K562 (cell line): Measurements from ENCODE around the gene CDIPT. TPM values are rescaled to one million over a fixed set of nuclear protein-coding genes. Genes with fewer than 3 reads are reported as not detected.

ENCODE experiments used
- ATAC-seq: fragments of 200-7000 bp; cut with Tn5 transposase; 3 replicates; pipeline ENCODE4 v1.9.1; 2020; ENCODE audit warnings: moderate library complexity
- BruUV-seq: library from RNA; stranded (reverse); fragments of 400-500 nt; replicated peaks from 2 replicates; lab custom pipeline; 2021; lab: Mats Ljungman, UMichigan
- CTCF ChIA-PET: fragments of 300-600 bp; formaldehyde crosslinking; extraction: SDS; loops from one replicate; lab custom pipeline; 2021; ENCODE audit warnings: low intra/inter-chr PET ratio; lab: Yijun Ruan, JAX
- POLR2A ChIA-PET: fragments of 300-600, 350-650 bp; sonication (Branson Sonifier 250); formaldehyde crosslinking; extraction: SDS; loops from one replicate; lab custom pipeline; 2021; ENCODE audit warnings: antibody characterized with exemption, inconsistent platforms; lab: Yijun Ruan, JAX
- DNase-seq, 4 experiments: peaks; one replicate each; pipeline versions ENCODE4 v3.0.0 to v3.0.0-alpha.2; 2011 to 2018; ENCODE audit warnings: low spot score in 3 of 4, mixed read lengths in 3 of 4; ENCODE audit errors: extremely low read depth in 1 of 4
- FAIRE-seq: peaks from 2 replicates; lab custom pipeline; 2011; peaks lifted over from hg19 to GRCh38; lab: Jason Lieb, UNC
- H2AFZ ChIP-seq: 2 replicates; pipeline ENCODE4 v1.6.0; 2011; ENCODE audit warnings: low read depth, low read length, control low read depth, inconsistent platforms
- H3K27ac ChIP-seq: fragments of 200-600 bp; 3 replicates; pipeline ENCODE4 v1.8.0; 2011; ENCODE audit warnings: low read depth, mild to moderate bottlenecking, control low read depth, inconsistent platforms, low read length, moderate library complexity, mixed read lengths; ENCODE audit errors: extremely low read depth
- H3K27me3 ChIP-seq, 2 experiments: fragments of 300-600 bp in 1 of 2; 2 replicates in 1 of 2; 3 replicates in 1 of 2; pipeline versions ENCODE4 v1.6.0 to v1.8.0; 2011; ENCODE audit warnings: inconsistent platforms in 2 of 2, low read length in 2 of 2, mild to moderate bottlenecking in 1 of 2, mixed read lengths in 1 of 2, moderate library complexity in 1 of 2; ENCODE audit not compliant: control insufficient read depth in 2 of 2, insufficient read depth in 2 of 2
- H3K36me3 ChIP-seq: fragments of 300-600 bp; 3 replicates; pipeline ENCODE4 v1.8.0; 2011; ENCODE audit warnings: mild to moderate bottlenecking, low read length, inconsistent platforms; ENCODE audit not compliant: control insufficient read depth, insufficient read depth
- H3K4me1 ChIP-seq, 2 experiments: fragments of 200-600 bp in 1 of 2; replicated peaks in 1 of 2; 2 replicates in 1 of 2; 3 replicates in 1 of 2; pipeline versions ENCODE4 v1.5.1 to v1.8.0; 2011; ENCODE audit warnings: inconsistent platforms in 2 of 2, low read length in 2 of 2, mild to moderate bottlenecking in 1 of 2, mixed read lengths in 1 of 2, moderate library complexity in 1 of 2; ENCODE audit not compliant: control insufficient read depth in 2 of 2, insufficient read depth in 2 of 2
- H3K4me2 ChIP-seq: 2 replicates; pipeline ENCODE4 v1.6.1; 2011; ENCODE audit warnings: low read length, control low read depth, inconsistent platforms, mixed read lengths; ENCODE audit not compliant: insufficient read depth
- H3K4me3 ChIP-seq: fragments of 200-600 bp; sonication (generic), shearing (Covaris generic); 2 replicates; pipeline ENCODE4 v1.5.1; 2016; ENCODE audit warnings: control low read depth, inconsistent platforms
- H3K79me2 ChIP-seq: fragments of 200-600 bp; 3 replicates; pipeline ENCODE4 v1.8.0; 2011; ENCODE audit warnings: low read length, inconsistent platforms; ENCODE audit not compliant: control insufficient read depth, insufficient read depth
- H3K9ac ChIP-seq, 2 experiments: 2 replicates each; pipeline versions ENCODE4 v1.6.0 to v1.6.1; 2011; ENCODE audit warnings: low read depth in 2 of 2, low read length in 2 of 2, control low read depth in 1 of 2, inconsistent platforms in 1 of 2, mild to moderate bottlenecking in 1 of 2, mixed read lengths in 1 of 2; ENCODE audit not compliant: insufficient read depth in 1 of 2
- H3K9me1 ChIP-seq: one replicate; pipeline ENCODE4 v1.6.0; 2011; ENCODE audit warnings: inconsistent platforms, mild to moderate bottlenecking, low read length, moderate library complexity; ENCODE audit not compliant: control insufficient read depth, insufficient read depth
- H3K9me3 ChIP-seq: replicated peaks from 2 replicates; pipeline ENCODE4 v1.5.1; 2011; ENCODE audit warnings: low read depth, low read length, inconsistent platforms; ENCODE audit not compliant: control insufficient read depth, insufficient read depth
- H4K20me1 ChIP-seq: replicated peaks from 2 replicates; pipeline ENCODE4 v1.6.1; 2011; ENCODE audit warnings: low read length, inconsistent platforms, mixed read lengths; ENCODE audit not compliant: control insufficient read depth, insufficient read depth
- GABPA ChIP-seq: fragments of 200-800 bp; sonication (Bioruptor generic); conservative IDR thresholded peaks from 2 replicates; pipeline ENCODE4 v1.6.1; 2016; ENCODE audit warnings: low read depth, missing genetic modification characterization, missing compliant biosample characterization
- GTF2E2 ChIP-seq: fragments of 200-800 bp; sonication (Bioruptor generic); IDR thresholded peaks from 2 replicates; pipeline ENCODE4 v1.6.1; 2016; ENCODE audit warnings: missing genetic modification characterization, missing compliant biosample characterization
- GTF3C2 ChIP-seq: IDR thresholded peaks from 3 replicates; pipeline ENCODE4 v1.6.1; 2011; ENCODE audit warnings: borderline replicate concordance, mild to moderate bottlenecking, moderate library complexity; ENCODE audit not compliant: insufficient read length; ENCODE audit errors: extremely low read depth
- HES1 ChIP-seq: fragments of 450-650 bp; IDR thresholded peaks from 2 replicates; pipeline ENCODE4 v1.6.1; 2016; ENCODE audit warnings: low read depth, mild to moderate bottlenecking, moderate library complexity
- L3MBTL2 ChIP-seq: fragments of 450-650 bp; IDR thresholded peaks from 2 replicates; pipeline ENCODE4 v1.6.1; 2016; ENCODE audit warnings: mild to moderate bottlenecking, moderate library complexity
- MAZ ChIP-seq, 2 experiments: fragments of 450-650 bp in 1 of 2; sonication (generic) in 1 of 2; formaldehyde crosslinking; IDR thresholded peaks in 1 of 2; conservative IDR thresholded peaks in 1 of 2; 2 replicates each; pipeline versions ENCODE4 v1.4.0 to v1.5.0; 2020; ENCODE audit warnings: mild to moderate bottlenecking in 1 of 2, missing genetic modification reagents in 1 of 2
- MEF2D ChIP-seq: conservative IDR thresholded peaks from 2 replicates; pipeline ENCODE4 v1.6.1; 2016; ENCODE audit warnings: low read depth, missing genetic modification characterization, missing compliant biosample characterization
- NONO ChIP-seq, 2 experiments: fragments of 200-400 bp in 1 of 2; fragments of 450-650 bp in 1 of 2; formaldehyde crosslinking in 1 of 2; IDR thresholded peaks; 2 replicates each; pipeline ENCODE4 v1.6.1; 2017; ENCODE audit warnings: low read depth in 2 of 2, mild to moderate bottlenecking in 2 of 2, moderate library complexity in 2 of 2, low read length in 1 of 2
- PKNOX1 ChIP-seq: fragments of 450-650 bp; IDR thresholded peaks from 2 replicates; pipeline ENCODE4 v1.6.1; 2016
- POLR3G ChIP-seq: IDR thresholded peaks from 2 replicates; pipeline ENCODE4 v1.6.1; 2011; ENCODE audit not compliant: insufficient read length, insufficient replicate concordance; ENCODE audit errors: extremely low read depth
- SMARCB1 ChIP-seq: IDR thresholded peaks from 2 replicates; pipeline ENCODE4 v1.6.1; 2011; ENCODE audit warnings: improper control_type of control experiment, low read depth; ENCODE audit not compliant: insufficient read length
- WHSC1 ChIP-seq: IDR thresholded peaks from one replicate; pipeline ENCODE4 v1.6.1; 2012; ENCODE audit warnings: low read length, control low read depth, inconsistent platforms
- ZNF274 ChIP-seq: IDR thresholded peaks from 2 replicates; pipeline ENCODE4 v1.6.1; 2011; ENCODE audit warnings: low read depth, mild to moderate bottlenecking, low read length, moderate library complexity, borderline replicate concordance
- ZNF280A ChIP-seq: fragments of 450-650 bp; IDR thresholded peaks from 2 replicates; pipeline ENCODE4 v1.6.1; 2018; ENCODE audit warnings: mild to moderate bottlenecking, low read depth; ENCODE audit not compliant: partially characterized antibody
- ZNF347 ChIP-seq: fragments of 450-650 bp; formaldehyde crosslinking; IDR thresholded peaks from 2 replicates; pipeline ENCODE4 v1.4.0; 2020; ENCODE audit warnings: low read depth, mild to moderate bottlenecking, moderate library complexity
- WGBS: fragments of 100-300 bp; shearing (Covaris generic); methylation state at CpG from one replicate; pipeline ENCODE4 v1.1.6; 2016; ENCODE audit warnings: low coverage, mixed read lengths; ENCODE audit not compliant: insufficient coverage; ENCODE audit errors: missing lambda C conversion rate; 5-methylcytosine and 5-hydroxymethylcytosine counted together
- in situ Hi-C: fragments of 300-500 bp; cut with MboI; formaldehyde crosslinking; loops from 4 replicates; pipeline ENCODE4 v1.15.0; 2018; ENCODE audit warnings: inconsistent platforms, mixed read lengths
- intact Hi-C: fragments of 100-400 bp; cut with micrococcal nuclease; formaldehyde crosslinking; loops from 2 replicates; pipeline ENCODE4 v1.14.2; 2022
- polyA plus RNA-seq, 8 experiments: library from polyadenylated mRNA; depleted of rRNA in 4 of 8; stranded (reverse) in 5 of 8; unstranded in 3 of 8; fragments of >200 nt; fragmentation: Nextera tagmentation in 2 of 8; fragmentation: Illumina TruSeq in 1 of 8; extraction: Ambion mirVana in 2 of 8; extraction: Trizol in 1 of 8; gene quantifications; 2 replicates each; pipeline versions ENCODE4 v1.2.1 to v1.2.3, GENCODE V29; 2011 to 2014; ENCODE audit warnings: inconsistent platforms in 1 of 8, missing spikeins in 1 of 8
- total RNA-seq, 7 experiments: library from RNA; depleted of rRNA in 6 of 7; stranded (reverse); fragments of >200 nt in 6 of 7; fragmentation: Illumina TruSeq in 2 of 7; extraction: Trizol in 2 of 7; gene quantifications; 2 replicates each; pipeline versions ENCODE4 v1.2.1 to v1.2.3, GENCODE V29; 2011 to 2021; ENCODE audit warnings: low replicate concordance in 1 of 7

CDIPT gene
- total and polyA plus RNA-seq, 9 of the 15 experiments (the other 6 are each of a cell fraction or from before 2014, with no cell fraction given) = 1.3 to 37.0 (median 23.0) TPM

- no peak for TF ChIP-seq PKNOX1
- TF ChIP-seq, all 486 proteins: peak for 0
These were observed 32.3 kb downstream of the CDIPT start (continued) for GRCh38 chr16:29830774-29831173.

- no peaks in the 10 kb centered on the region for H3K36me3 ChIP-seq
- no TSS peak for BruUV-seq
- H3K79me2 ChIP-seq = no peaks in the 10 kb centered on the region
- intact Hi-C loops (no loop called here), in situ Hi-C loops (no loop called here)
- H3K9me1 ChIP-seq = peaks cover 3% of the 10 kb centered on the region
- no peak overlapping the region for H3K4me2 ChIP-seq
- H2AFZ ChIP-seq = no peak overlapping the region
- no peak overlapping the region for H3K4me3 ChIP-seq
- no peak overlapping the region for H3K27ac ChIP-seq
- H3K9ac ChIP-seq = no peak overlapping the region
- DNase-seq = no peak
- 80% methylated on average over 3 of the region's 8 CpGs for WGBS
- H3K4me1 ChIP-seq = peaks cover 12 to 20% of the 10 kb centered on the region in 2 experiments
- no peak for FAIRE-seq
- CTCF ChIA-PET = no interaction called here
- no peaks in the 10 kb centered on the region for H4K20me1 ChIP-seq
- ATAC-seq = no peak
- no peaks in the 10 kb centered on the region for H3K9me3 ChIP-seq
- POLR2A ChIA-PET = interaction anchor here (0.8 to 1.4 kb wide), 5 partner anchors 10 to 24 kb away, joined by 3 to 7 read pairs (median 4); partner anchors contain the start of gene PAGR1
- H3K27me3 ChIP-seq = peaks cover 2 to 13% of the 10 kb centered on the region in 2 experiments; a peak in 3 of 5 replicates
- no peak for TF ChIP-seq GABPA
- no peak for TF ChIP-seq ZNF280A
- TF ChIP-seq NONO (IDR thresholded peaks at IDR 0.05; ENCODE audit: low read depth in 2 of 2, low read length in 1 of 2) = no peak
- no peak for TF ChIP-seq ZNF274
- TF ChIP-seq ZNF347 = no peak
- no peak for TF ChIP-seq MAZ (CRISPR knock-in tag; conservative IDR thresholded peaks at IDR 0.05 in 1 of 2, IDR thresholded peaks at IDR 0.05 in 1 of 2)
- no peak for TF ChIP-seq GTF2E2 (tag)
- no peak for TF ChIP-seq GTF3C2
- no peak for TF ChIP-seq SMARCB1
- TF ChIP-seq L3MBTL2 = no peak
- TF ChIP-seq POLR3G = no peak
- TF ChIP-seq HES1 = no peak
- TF ChIP-seq MEF2D = no peak
- no peak for TF ChIP-seq WHSC1
These were observed 36.7 kb downstream of the CDIPT start for GRCh38 chr16:29826342-29826695.
